ENCODE results near the gene IL17REL.

Gene IL17REL

DNA sequence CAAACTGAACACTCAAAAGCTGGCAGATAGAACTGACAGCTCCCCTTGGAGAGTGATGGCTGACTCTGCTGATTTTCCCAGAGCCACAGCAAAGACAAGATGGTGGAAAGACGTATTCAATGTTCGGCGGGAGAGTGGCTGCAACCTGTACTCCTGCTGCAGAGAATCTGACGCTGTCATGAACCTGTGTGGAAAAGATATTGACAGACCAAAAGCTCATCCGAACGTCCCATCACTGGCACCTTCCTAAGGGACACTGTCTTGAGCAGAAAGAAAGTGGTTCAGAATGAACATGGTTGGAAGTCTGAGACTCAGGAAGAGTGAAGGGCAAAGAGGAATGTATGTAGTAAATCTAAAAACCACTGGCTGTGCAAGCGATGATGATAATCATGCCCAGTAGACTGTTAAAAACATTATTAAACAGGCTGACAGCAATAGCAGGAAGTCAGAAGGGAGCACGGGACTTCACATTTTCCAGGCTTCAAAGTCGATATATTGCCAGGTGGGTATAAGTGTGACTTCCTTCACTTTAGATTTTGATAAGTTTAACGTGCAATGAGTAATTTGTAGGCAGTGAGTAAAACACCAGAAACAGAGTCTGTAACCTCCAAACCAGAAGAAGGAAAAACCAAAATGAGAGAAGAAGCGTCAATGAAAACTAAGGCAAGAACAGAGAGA is 6.2 kb upstream of the IL17REL start:
- Histone ChIP-seq H3K9me3 (replicated peaks in 1 of 2; ENCODE audit: control insufficient read depth in 2 of 2, insufficient read depth in 1 of 2, low read depth in 1 of 2, low read length in 2 of 2) (peaks cover 0 to 11% of the 10 kb centered on the region in 2 donors), H3K27me3 (ENCODE audit: control insufficient read depth in 3 of 3, insufficient read depth in 3 of 3, low read depth in 1 of 3, low read length in 3 of 3) (peaks cover 8 to 56% (median 33%) of the 10 kb centered on the region in 3 experiments), H3K27ac (replicated peaks; ENCODE audit: low read length) (no peak overlapping the region), H4K8ac (ENCODE audit: low read depth, low read length) (no peak overlapping the region), H2BK5ac (ENCODE audit: low read length) (no peak overlapping the region), H2BK12ac (ENCODE audit: low read length) (no peak overlapping the region), H3K9ac (ENCODE audit: low read depth, low read length, poor library complexity) (no peak overlapping the region), H3K23ac (ENCODE audit: low read depth, low read length, poor library complexity) (no peak overlapping the region), H3K4ac (ENCODE audit: low read length) (no peak overlapping the region), H2AFZ (ENCODE audit: low read length) (no peak overlapping the region), H3K36me3 (replicated peaks in 1 of 2; ENCODE audit: control insufficient read depth in 2 of 2, insufficient read depth in 2 of 2, low read length in 2 of 2) (no peaks in the 10 kb centered on the region), H3K18ac (ENCODE audit: low read length) (no peak overlapping the region), H3K4me3 (ENCODE audit: low read length in 2 of 2) (no peak overlapping the region), H3K4me1 (ENCODE audit: control insufficient read depth in 2 of 2, insufficient read depth in 1 of 2, low read depth in 1 of 2, low read length in 2 of 2) (peaks cover 4 to 6% of the 10 kb centered on the region in 2 donors), H3K79me1 (ENCODE audit: low read depth, low read length) (no peaks in the 10 kb centered on the region), H3K14ac (ENCODE audit: low read length) (no peak overlapping the region), H2BK120ac (ENCODE audit: low read depth, low read length) (no peak overlapping the region), H2BK15ac (ENCODE audit: low read length) (no peak overlapping the region), H2AK5ac (ENCODE audit: low read depth, low read length) (no peak overlapping the region), H4K91ac (ENCODE audit: low read depth, low read length, poor library complexity) (no peak overlapping the region), H3K4me2 (ENCODE audit: insufficient read depth, low read length, poor library complexity, severe bottlenecking) (no peak overlapping the region)
- no CpG with 5 or more reads among the region's 11 CpGs for WGBS, 2 donors (ENCODE audit: extremely low coverage in 2 of 2, insufficient read length in 2 of 2, insufficient replicate concordance in 1 of 2)
- DNase-seq (ENCODE audit: low spot score), result no peak

DNA sequence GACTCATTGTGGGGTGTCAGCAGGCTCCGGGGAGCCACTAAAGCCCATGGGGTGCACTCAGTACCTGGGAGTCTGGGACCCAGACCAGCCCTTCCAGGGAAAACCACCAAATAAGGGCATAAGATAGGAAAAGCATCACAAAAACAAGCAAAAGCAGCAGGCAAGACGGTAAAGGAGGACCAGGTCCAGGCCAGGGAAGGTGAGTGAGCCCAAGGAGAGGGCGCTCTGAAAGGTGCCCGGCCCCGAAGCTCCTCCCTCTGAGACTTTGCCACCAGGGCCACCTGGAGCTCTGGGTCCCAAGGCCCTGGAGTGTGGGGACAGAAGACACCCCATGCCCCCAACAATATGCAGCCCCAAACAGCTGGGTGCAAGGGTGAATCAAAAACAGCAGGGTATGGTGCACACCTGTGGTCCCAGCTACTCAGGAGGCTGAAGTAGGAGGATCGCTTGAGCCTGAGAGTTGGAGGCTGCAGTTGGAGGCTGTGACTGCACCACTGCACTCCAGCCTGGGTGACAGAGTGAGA is 5.2 kb upstream of the IL17REL start:
- no CpG with 5 or more reads among the region's 6 CpGs for WGBS, 2 donors (ENCODE audit: extremely low coverage in 2 of 2, insufficient read length in 2 of 2, insufficient replicate concordance in 1 of 2)
- Histone ChIP-seq H3K14ac (ENCODE audit: low read length) (no peak overlapping the region), H3K4ac (ENCODE audit: low read length) (no peak overlapping the region), H2BK15ac (ENCODE audit: low read length) (no peak overlapping the region), H3K27me3 (ENCODE audit: control insufficient read depth in 3 of 3, insufficient read depth in 3 of 3, low read depth in 1 of 3, low read length in 3 of 3) (peaks cover 8 to 66% (median 42%) of the 10 kb centered on the region in 3 experiments), H4K8ac (ENCODE audit: low read depth, low read length) (no peak overlapping the region), H2BK5ac (ENCODE audit: low read length) (no peak overlapping the region), H2AFZ (ENCODE audit: low read length) (no peak overlapping the region), H2AK5ac (ENCODE audit: low read depth, low read length) (no peak overlapping the region), H3K9ac (ENCODE audit: low read depth, low read length, poor library complexity) (no peak overlapping the region), H3K18ac (ENCODE audit: low read length) (no peak overlapping the region), H3K4me1 (ENCODE audit: control insufficient read depth in 2 of 2, insufficient read depth in 1 of 2, low read depth in 1 of 2, low read length in 2 of 2) (peaks cover 4 to 6% of the 10 kb centered on the region in 2 donors), H2BK12ac (ENCODE audit: low read length) (peak overlapping the region; percentile 58), H4K91ac (ENCODE audit: low read depth, low read length, poor library complexity) (no peak overlapping the region), H3K79me1 (ENCODE audit: low read depth, low read length) (no peaks in the 10 kb centered on the region), H3K4me2 (ENCODE audit: insufficient read depth, low read length, poor library complexity, severe bottlenecking) (no peak overlapping the region), H3K36me3 (replicated peaks in 1 of 2; ENCODE audit: control insufficient read depth in 2 of 2, insufficient read depth in 2 of 2, low read length in 2 of 2) (no peaks in the 10 kb centered on the region), H2BK120ac (ENCODE audit: low read depth, low read length) (no peak overlapping the region), H3K4me3 (ENCODE audit: low read length in 2 of 2) (no peak overlapping the region), H3K23ac (ENCODE audit: low read depth, low read length, poor library complexity) (no peak overlapping the region), H3K27ac (replicated peaks; ENCODE audit: low read length) (no peak overlapping the region), H3K9me3 (replicated peaks in 1 of 2; ENCODE audit: control insufficient read depth in 2 of 2, insufficient read depth in 1 of 2, low read depth in 1 of 2, low read length in 2 of 2) (peaks cover 0 to 11% of the 10 kb centered on the region in 2 donors)
- DNase-seq (ENCODE audit: low spot score), result no peak

DNA sequence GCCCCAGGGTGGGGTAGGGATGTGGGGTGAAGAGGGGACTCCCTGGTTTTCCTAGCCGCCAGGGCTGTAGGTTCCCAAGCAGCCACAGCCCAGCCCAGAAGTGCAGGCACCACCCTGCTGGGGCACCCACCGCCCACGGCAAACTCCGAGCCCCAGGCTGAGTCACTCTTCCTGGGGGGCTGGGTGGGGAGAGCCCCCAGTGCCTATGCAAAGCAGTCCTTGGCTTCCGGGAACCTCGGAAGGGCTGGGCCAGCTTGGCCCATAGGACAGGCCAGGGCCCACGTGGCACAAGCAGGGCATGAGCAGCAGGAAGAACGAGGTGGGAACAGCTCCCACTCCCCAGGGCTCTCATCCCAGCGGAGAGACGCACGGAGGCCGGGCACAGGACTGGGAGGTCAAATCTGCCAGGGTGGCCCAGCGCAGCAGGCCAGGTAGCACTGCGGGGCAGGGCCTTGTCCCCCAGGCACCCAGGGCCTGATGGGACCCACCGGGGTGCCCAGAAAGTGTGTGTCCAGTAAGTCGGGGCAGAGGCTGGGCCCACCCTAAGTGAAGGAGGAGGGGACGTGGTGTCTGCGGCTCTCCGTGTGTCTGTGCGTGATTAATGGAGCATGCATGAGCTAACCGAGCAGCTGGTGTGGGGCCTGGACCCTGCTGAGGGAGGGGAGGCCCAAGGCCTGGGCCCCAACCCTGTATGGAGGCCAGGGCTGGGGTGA is 4.6 kb upstream of the IL17REL start:
- Histone ChIP-seq H3K27me3 (ENCODE audit: control insufficient read depth in 3 of 3, insufficient read depth in 3 of 3, low read depth in 1 of 3, low read length in 3 of 3) (peaks cover 8 to 72% (median 48%) of the 10 kb centered on the region in 3 experiments), H3K79me1 (ENCODE audit: low read depth, low read length) (no peaks in the 10 kb centered on the region), H3K4me3 (ENCODE audit: low read length in 2 of 2) (no peak overlapping the region), H3K9me3 (replicated peaks in 1 of 2; ENCODE audit: control insufficient read depth in 2 of 2, insufficient read depth in 1 of 2, low read depth in 1 of 2, low read length in 2 of 2) (peaks cover 0 to 8% of the 10 kb centered on the region in 2 donors), H2BK12ac (ENCODE audit: low read length) (peak overlapping the region; percentile 58), H3K4me1 (ENCODE audit: control insufficient read depth in 2 of 2, insufficient read depth in 1 of 2, low read depth in 1 of 2, low read length in 2 of 2) (peaks cover 4 to 6% of the 10 kb centered on the region in 2 donors), H3K4me2 (ENCODE audit: insufficient read depth, low read length, poor library complexity, severe bottlenecking) (no peak overlapping the region), H3K27ac (replicated peaks; ENCODE audit: low read length) (no peak overlapping the region), H4K91ac (ENCODE audit: low read depth, low read length, poor library complexity) (no peak overlapping the region), H4K8ac (ENCODE audit: low read depth, low read length) (no peak overlapping the region), H3K18ac (ENCODE audit: low read length) (peak overlapping the region; percentile 38), H3K9ac (ENCODE audit: low read depth, low read length, poor library complexity) (peak overlapping the region; percentile 70), H2BK5ac (ENCODE audit: low read length) (no peak overlapping the region), H3K14ac (ENCODE audit: low read length) (peak overlapping the region; percentile 94), H3K36me3 (replicated peaks in 1 of 2; ENCODE audit: control insufficient read depth in 2 of 2, insufficient read depth in 2 of 2, low read length in 2 of 2) (no peaks in the 10 kb centered on the region), H3K4ac (ENCODE audit: low read length) (no peak overlapping the region), H2AFZ (ENCODE audit: low read length) (no peak overlapping the region), H2AK5ac (ENCODE audit: low read depth, low read length) (peak overlapping the region; percentile 63), H3K23ac (ENCODE audit: low read depth, low read length, poor library complexity) (peak overlapping the region; percentile 52), H2BK120ac (ENCODE audit: low read depth, low read length) (no peak overlapping the region), H2BK15ac (ENCODE audit: low read length) (no peak overlapping the region)
- no CpG with 5 or more reads among the region's 21 CpGs for WGBS, 2 donors (ENCODE audit: extremely low coverage in 2 of 2, insufficient read length in 2 of 2, insufficient replicate concordance in 1 of 2)
- no peak for DNase-seq (ENCODE audit: low spot score)

All from neuronal stem cell (in vitro differentiated cells).